GM18511 (cell line): Measurements from ENCODE around the gene GPR27.

Experiments used
- ATAC-seq: cut with Tn5 transposase; IDR thresholded peaks from one replicate; pipeline ENCODE4 v1.9.1; 2021; ENCODE audit warnings: mild to moderate bottlenecking, moderate library complexity; ENCODE audit not compliant: unreplicated experiment

The GPR27 gene, protein sequence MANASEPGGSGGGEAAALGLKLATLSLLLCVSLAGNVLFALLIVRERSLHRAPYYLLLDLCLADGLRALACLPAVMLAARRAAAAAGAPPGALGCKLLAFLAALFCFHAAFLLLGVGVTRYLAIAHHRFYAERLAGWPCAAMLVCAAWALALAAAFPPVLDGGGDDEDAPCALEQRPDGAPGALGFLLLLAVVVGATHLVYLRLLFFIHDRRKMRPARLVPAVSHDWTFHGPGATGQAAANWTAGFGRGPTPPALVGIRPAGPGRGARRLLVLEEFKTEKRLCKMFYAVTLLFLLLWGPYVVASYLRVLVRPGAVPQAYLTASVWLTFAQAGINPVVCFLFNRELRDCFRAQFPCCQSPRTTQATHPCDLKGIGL

DNA sequence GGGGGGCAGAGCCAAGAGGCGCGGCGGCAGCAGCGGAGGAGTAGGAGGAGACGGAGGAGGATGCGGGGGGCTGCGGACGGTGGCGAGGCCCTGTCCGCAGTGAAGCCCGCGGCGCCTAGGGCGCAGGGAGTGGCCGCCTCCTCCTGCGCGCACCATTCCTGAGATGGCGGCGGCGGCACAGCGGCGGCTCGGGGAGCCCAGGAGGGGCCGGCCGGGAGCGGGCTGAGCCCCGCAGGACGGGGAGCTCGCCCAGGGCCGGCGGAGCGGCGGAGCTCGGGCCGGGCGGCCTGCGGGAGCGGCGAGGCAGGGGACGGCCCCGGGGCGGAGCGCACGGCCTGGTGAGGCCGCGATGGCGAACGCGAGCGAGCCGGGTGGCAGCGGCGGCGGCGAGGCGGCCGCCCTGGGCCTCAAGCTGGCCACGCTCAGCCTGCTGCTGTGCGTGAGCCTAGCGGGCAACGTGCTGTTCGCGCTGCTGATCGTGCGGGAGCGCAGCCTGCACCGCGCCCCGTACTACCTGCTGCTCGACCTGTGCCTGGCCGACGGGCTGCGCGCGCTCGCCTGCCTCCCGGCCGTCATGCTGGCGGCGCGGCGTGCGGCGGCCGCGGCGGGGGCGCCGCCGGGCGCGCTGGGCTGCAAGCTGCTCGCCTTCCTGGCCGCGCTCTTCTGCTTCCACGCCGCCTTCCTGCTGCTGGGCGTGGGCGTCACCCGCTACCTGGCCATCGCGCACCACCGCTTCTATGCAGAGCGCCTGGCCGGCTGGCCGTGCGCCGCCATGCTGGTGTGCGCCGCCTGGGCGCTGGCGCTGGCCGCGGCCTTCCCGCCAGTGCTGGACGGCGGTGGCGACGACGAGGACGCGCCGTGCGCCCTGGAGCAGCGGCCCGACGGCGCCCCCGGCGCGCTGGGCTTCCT lies at the start of gene GPR27:
Gene GPR27 (plus strand): TSS at position 155 of the 909 bp plus-strand sequence. CDS start 195 bp downstream, at position 350.
- ATAC-seq, result no peak

DNA sequence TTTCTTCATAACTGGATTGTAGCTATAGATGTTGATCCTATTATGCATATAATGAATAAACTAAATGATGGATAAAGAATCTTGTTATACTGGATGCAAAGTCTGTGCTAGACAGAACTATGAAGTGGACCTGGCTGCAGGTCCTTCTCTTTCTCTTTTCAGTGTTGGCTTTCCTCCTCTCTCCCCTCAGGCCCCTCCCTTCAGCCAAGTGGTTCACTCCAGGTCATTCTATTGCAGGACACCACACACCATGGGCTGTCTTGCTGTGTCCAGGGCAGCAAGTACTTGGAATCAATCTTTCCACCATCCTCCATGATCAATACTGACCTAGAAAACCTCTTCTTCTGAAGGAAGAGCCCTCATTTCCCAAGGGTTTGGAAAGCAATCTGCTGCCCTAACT lies 48.7 kb upstream of the GPR27 start:
- no peak for ATAC-seq

DNA sequence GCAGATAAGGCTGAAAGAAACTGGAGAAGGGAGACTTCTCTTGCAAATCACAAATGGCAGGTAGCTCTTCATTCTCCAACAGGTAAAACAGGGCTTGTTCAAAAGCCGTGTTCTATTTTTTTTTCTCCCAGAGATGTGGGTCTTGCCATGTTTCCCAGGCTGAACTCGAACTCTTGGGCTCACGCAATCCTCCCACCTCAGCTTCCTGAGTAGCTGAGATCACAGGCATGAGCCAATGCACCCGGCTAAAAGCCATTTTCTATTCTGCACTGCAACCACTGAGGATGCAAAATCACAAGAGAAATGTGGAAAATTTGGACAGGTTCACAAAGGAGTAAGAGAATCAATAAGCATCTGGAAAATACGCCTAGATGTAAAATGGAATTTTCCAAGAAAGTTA lies 48.0 kb upstream of the GPR27 start:
- ATAC-seq, result no peak

DNA sequence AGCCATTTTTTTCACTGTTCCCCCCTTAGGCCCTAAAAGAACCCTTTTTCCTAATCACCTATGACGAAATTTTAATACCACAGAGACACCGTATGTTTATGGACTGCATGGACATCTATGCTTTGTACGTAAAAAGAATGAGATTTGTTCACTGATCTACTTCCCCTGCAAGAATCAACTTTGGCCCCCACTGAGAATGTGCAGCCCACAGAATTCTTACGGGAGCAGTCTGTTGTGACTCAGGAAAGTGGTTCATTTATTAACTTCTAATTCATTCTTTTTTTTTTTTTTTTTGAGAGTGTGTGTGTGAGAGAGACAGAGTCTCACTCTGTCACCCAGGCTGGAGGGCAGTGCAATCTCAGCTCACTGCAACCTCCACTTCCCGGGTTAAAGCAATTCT lies 46.1 kb upstream of the GPR27 start:
- ATAC-seq, result no peak

DNA sequence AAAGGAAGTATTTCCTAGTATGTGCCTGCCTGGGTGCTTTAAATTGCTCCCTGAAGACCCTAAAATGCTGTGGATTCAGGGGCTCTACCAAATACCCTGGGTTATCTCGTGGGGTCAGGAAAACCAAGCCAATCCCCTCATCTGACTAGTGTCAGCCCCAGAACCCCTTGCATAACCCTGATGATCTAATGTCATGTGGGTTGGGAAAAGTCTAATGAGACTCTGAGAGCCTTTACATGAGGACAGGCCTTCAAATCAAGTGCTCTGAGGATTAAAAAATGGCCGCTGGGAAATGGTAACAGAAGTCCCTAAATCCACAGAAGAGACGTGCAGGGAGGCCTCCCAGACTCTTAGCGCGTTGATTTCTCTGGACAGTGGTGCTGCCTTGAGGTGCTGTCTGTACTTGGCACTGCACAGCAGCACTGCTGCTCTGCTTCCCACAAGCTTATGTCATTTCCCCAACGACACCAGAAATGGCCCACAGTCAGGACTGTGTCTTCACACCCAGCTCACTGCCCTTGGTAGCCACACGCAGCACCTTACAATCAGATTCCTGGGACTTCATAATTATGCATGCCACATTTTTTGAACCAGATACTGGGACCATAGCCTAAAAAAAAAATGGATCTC lies 45.1 kb upstream of the GPR27 start:
- ATAC-seq, result no peak

DNA sequence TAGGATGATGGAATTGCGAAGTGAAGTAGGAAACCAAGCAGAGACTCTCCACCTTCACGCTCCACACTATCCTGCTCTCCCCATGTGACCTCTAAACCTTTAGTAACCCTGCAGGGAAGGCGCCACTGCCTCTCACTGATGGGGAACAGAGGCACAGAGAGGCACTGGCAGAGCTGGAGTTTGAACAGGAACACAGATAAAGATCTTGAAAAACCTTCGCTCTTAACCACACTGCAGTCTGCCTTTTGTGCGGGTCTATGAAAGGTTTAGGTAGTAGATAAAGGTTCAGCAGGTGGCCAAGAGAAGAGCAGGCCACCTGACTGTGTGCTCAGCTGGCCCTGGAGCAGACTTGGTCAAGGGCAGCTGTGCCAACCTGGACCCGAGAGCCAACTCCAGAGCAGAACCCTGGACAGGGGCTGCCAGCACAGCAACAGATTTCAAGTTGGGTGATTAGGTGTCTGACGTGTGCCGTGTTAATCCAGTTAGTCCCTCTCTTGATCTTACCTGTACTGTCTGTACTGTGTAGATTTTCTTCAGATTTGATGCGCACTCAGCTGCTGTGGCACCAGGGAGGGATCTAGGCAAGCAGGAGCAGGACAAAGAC lies 43.6 kb upstream of the GPR27 start:
- ATAC-seq, result no peak

DNA sequence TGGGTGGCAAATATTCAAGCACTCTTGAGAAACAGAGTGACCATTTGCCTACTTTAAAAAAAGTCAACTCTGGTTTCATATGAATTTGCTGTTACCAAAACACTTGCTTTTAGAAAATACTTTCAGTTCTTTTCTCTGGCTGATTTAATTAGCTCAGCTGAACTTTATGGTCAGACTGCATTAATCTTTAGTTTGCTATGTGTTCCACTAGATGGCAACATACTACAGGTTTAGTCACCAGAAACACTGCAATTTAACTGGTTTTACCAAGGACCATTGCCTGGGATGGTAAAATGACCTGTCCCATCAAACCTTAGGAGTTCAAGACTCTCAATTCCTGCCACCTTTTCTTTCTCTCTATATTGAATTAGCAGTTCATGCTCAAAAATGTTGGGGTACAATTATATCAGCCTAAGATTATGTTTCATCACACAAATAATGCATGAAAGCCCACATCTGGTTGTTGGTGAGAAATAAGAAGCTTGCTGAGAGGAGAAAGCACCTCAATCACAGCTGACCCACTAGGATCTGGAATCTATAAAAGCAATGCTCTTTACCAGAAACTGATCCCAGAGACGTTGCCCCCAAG lies 42.7 kb upstream of the GPR27 start:
- ATAC-seq, result peak; percentile 85

DNA sequence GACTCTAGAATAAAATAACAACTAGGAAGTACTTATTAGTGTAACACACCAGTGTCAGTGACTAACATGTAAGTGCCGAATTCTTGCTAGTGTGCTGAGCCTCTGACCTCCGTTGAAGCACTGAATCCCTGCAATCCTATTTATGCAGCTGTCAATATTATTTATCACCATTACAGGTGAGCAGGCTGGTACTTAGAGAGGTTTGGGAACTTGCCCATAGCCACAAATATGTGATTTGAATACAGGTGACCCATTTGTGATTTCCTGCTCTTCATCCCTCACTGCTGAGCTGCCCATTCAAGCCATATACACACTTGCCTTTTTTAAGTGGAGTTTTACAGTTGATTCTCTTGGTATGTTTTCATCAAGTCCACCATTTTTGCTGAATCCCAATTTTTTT lies 40.6 kb upstream of the GPR27 start:
- ATAC-seq, result no peak

DNA sequence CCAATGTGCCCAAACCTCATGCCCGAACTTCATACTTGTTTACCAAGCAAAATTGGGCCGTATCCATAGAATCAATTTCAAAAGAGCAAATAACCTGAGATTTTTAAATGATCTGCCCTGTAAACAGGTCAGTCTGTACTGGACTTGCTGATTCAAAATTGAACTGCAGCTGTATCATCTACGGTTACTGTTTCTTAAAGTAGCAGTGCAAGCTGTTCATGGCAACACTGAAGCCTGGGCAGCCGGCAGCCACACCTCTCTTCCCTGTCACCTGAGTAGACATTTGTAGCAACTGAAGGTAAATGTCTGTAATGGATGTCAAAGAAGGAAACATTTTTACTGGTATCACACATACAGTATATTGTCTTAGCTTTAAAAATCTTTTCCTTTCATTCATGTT lies 39.1 kb upstream of the GPR27 start:
- ATAC-seq, result no peak

DNA sequence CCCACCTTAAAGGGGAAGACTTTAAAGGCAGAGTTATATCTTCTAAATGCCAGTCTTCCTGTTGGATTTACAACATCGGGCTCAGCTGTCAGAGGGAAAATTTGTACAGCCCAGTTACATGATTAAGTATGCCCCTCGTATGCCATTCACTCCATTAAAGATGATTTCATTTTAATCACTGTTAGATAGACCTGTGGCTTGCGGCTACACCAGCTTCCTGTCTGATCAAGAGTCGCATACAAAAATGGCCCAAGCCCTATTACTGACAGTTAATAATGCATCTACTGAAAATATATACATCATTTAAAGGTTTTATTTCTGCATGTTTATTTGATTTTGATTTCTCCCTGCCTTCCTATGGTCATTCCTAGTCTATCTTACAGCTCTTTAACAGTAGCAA lies 35.6 kb upstream of the GPR27 start:
- ATAC-seq, result no peak

DNA sequence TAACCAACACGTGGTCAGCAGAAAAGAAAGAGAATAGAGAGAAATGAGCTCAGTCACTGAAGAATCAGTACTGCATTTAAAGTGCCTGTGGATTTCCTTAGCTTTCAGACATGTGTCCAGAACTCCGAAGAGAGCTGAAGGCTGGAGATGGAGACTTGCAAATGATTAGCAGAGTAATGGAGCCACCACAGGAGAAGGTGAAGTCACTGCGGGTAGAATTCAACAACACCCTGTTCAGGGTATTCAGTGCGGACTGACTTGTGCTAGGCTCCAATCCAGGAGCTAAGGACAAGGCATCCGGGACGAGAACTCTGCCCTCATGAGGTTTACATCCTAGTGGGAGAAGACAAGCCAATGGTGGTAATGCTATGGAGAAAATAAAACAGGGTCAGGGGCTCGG lies 32.7 kb upstream of the GPR27 start:
- ATAC-seq, result no peak

DNA sequence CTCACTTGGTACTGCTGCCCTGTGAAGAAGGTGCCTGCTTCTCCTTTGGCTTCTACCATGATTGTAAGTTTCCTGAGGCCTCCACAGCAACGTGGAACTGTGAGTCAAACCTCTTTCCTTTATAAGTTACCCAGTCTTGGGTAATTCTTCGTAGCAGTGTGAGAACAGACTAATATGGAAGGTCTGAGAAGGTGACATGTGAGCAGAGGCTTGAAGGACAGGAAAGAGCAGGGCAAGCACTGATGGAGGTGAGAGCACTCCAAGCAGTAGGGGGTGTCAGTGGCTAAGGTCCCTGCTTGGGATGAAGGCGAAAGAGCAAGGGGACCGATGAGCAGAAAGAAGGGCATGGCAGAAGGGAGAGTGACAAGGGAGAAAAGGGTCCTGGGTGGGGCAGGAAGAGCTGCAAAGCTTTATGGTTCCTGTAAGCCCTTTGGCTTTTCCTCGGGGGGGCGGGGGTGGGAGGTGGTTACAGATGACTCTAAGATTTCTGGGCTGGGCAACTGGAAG lies 32.0 kb upstream of the GPR27 start:
- no peak for ATAC-seq

DNA sequence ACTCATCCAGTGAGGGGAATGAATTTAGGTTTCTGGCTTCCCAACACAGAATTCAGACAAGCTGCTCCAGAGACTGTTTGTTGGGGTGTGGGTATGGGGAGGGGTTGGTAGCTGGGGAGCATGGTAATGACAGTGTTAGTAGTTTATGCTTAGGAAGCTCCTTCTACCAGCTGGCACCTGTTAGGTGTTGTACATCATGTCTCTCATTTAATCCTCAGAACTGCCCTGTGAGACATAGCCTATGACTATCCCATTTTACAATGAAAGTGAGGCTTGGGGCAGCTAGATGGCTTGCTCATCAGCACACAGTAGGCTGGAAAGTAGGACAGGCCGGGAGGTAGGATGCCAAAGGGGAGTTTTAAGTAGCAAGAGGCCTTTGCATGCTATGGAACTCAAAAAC lies 31.0 kb upstream of the GPR27 start:
- no peak for ATAC-seq

DNA sequence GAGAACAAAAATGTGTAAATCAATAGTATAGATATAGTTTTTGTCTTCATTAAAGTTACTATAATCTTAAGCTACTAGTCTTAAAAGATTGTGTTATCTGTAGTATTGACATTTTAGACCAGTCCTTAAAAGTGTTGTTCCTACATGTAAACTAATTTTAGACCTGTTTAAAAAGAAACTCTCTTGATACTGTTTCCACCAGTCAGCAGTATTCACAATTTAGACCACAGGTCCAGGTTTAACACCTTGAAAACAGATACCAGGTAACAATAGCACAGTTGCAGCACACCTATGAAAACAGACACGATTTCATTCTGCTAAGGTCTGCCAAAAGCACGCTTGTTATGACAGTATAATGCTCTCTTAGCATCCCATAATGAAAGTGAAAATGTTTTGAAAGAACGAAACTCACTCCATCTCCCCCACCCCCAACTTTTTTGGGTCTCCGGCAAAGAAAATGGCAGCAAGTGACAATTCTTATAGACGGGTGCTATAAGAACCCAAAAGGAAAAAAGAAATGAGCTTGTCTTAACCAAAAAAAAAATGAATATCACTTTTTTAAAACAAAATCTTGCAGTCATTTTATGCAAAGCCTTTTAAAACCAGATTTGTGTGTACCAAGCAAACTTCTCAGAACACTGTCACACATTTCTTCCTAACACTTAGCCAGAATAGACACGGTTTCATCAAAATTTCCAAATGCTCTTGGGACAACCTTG lies 30.0 kb upstream of the GPR27 start:
- peak; percentile 36 for ATAC-seq

DNA sequence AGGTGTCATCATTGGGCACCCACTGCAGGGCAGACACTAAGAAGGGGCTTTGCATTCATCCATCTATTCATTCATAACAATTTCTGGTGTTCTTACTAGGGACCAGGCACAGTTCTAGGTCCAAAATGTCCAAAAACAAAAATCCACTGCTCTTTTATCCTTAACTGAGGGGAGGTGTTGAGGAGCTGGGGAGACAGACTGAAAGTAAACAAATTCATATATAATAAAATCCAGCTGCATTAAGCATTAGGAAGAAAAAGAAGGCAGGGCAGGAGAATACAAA lies 29.5 kb upstream of the GPR27 start:
- no peak for ATAC-seq

DNA sequence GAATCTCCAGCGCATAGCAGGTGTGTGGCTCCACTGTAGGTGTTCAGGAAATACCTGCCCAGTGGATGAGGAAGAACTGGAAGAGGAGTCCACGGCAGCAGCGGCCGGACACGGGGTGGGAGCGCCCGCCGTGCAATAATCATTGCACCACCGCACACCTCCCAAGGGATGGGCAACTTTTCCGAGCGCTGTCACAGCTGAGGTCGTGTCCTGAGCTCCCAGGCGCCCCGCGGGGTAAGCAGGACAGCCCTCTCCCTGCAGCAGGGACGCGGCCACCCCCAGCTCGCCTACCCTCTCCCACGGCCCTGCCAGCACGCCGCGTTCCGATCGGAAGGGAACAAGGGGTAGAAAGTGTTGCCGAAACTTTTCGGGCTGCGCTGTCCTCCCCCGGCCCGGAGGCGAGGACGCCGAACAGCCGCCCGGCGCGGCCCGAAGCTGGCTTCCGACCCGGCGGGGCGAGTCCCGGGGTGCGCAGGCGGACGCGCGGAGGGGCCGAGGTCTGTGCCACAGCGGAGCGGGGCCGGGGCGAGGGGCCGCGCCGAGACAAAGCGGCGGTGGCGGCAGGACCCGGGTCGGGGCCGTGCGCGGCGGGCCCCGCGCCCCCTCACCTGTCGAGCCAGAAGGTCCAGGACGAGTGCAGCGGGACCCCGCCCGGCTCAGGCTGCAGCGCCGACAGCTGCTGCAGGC lies 28.9 kb upstream of the GPR27 start:
- peak; percentile 61 for ATAC-seq

DNA sequence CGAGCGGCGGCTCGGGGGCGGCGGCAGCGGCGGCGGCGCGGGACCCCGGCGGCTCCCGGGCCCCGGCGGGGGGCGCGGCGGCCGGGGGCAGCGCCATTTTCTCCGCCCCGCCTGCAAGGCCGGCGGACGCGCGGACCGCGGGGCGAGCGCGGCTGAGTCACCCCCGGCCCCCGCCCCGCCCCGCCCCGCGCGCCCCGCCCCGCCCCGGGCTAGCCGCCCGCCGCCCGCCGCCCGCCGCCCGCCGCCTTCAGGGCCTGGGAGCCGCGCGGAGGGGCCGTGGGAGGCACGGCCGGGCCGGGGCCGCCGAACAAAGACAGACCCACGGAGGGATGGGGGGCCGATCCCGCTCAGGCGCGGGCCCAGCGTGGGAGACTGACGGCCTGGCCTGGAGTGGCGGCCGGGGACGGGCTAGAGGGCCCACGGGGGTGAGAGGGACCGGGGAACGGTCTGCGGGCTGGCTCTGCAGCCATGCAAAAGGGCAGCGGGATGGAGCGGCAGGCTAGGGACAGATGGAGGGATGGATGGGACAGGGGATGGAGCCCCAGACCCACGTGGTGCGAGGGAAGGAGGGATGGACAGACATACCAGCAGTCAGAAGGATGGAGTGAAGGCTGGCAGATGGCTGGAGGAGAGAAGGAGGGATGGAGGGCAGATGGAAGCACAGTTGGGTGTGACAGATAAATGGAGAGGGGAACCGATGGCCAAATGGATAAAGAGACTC lies 28.2 kb upstream of the GPR27 start, which contains the start of gene EIF4E3:
Gene EIF4E3 (minus strand): TSS at position 132 of the 721 bp plus-strand sequence. CDS start 35 bp downstream, at position 97.
- peak; percentile 70 for ATAC-seq

DNA sequence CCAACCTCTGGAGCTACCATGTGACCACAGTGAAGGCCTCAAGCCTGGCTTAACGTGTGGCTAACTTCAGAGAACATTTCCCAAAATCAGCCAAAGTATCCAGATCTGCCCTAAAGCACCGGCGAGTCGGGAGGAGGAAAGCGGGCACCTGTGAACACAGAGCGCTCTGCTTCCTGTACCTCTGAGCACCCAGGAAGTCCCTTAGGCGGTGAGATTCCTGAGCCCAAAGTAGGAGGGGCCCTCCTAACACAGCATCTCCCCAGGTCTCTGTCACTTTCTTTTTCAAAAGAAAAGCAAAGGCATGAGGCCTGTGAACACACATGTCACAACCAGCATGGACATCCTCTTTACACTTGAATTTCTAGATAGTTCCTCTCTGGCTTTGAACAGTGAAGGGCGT lies 27.5 kb upstream of the GPR27 start:
- ATAC-seq, result no peak
